Measurements from ENCODE around the gene GPANK1. TPM values are rescaled to one million over a fixed set of nuclear protein-coding genes. Genes with fewer than 3 reads are reported as not detected.

GPANK1 gene
- total RNA-seq, 2 donors from 2014 or later, result 16.1 to 21.3 TPM

- peaks cover 4% of the 10 kb centered on the region for H3K36me3 ChIP-seq (ENCODE audit: control insufficient read depth, insufficient read depth, low read length)
- TF ChIP-seq CTCF (conservative IDR thresholded peaks at IDR 0.05), result no peak
- H3K4me1 Mint-ChIP-seq, result peaks cover 22% of the 10 kb centered on the region
Measured at GRCh38 chr6:31705931-31706330, 41.1 kb upstream of the GPANK1 start.

DNA sequence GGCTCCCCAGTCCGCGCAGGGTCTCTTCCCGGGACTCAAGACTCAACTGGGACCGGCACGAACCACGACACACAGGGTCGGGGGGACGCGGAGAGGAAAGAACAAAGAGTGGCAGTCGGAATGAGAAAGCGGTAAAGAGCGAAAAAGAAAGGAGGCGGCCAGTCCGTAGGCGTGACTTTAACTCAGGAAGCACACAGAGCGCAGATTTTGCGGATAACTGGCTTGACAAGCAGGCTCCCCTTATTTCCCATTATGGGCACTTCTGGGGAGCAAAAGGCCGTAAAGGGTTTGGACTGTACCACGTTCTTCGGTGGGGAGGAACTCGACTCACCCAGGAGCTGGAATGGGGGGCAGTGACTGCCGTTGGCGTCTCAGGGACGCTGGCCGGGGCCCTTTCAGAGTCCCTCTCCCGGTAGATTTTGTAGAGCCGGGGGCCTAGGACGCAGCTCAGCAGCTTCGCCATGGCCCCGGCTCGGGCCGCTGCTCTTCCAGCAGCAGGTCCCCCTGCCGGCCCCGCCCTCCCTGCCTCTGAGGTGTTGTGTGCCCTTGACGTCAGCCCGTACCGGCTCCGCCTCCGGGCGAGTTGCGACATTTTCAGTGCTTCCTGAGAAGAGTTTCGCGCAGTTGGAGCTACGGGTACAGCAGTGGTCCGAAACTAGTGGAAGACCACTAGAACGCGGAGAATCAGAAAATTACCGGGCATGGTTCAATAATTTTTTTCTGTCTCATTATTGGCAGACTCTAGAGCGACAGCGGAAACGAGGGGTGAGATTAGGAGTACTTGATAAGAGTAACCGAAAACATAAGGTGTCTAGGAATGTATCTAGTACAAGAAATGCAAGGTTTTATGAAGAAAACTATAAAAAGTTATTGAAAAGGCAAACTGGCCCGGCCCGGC lies 38.3 kb upstream of the GPANK1 start, which contains the start of gene ABHD16A:
Gene ABHD16A (minus strand): TSS at position 506 of the 898 bp plus-strand sequence. CDS start 43 bp downstream, at position 463.
- Histone ChIP-seq H3K4me1 (ENCODE audit: control insufficient read depth, insufficient read depth, low read length) (peaks cover 7% of the 10 kb centered on the region), H3K27ac (ENCODE audit: low read depth, low read length) (peak within 1 kb of the TSS; percentile 89), H3K36me3 (ENCODE audit: control insufficient read depth, insufficient read depth, low read length) (peaks cover 22% of the 10 kb centered on the region), H3K27me3 (ENCODE audit: control insufficient read depth, insufficient read depth, low read length, poor library complexity, severe bottlenecking) (no peaks in the 10 kb centered on the region), H3K9me3 (ENCODE audit: control insufficient read depth, low read length) (no peaks in the 10 kb centered on the region), H3K9ac (ENCODE audit: extremely low read depth, low read length, poor library complexity, severe bottlenecking) (peak within 1 kb of the TSS; percentile 90), H3K4me3 (ENCODE audit: low read length) (peak within 1 kb of the TSS; percentile 97)
- DNase-seq, result peak; percentile 99
- Mint-ChIP-seq H3K27ac (peak within 1 kb of the TSS; percentile 93), H3K36me3 (ENCODE audit: low read depth) (peaks cover 19% of the 10 kb centered on the region), H3K27me3 (ENCODE audit: insufficient read depth) (peaks cover 2% of the 10 kb centered on the region), H3K4me1 (peaks cover 17% of the 10 kb centered on the region), H3K4me3 (peak within 1 kb of the TSS; percentile 87), H3K9me3 (no peaks in the 10 kb centered on the region)
- peak; percentile 27 for TF ChIP-seq CTCF (conservative IDR thresholded peaks at IDR 0.05)
- WGBS, 2 experiments (ENCODE audit: insufficient coverage in 1 of 2, insufficient read length in 1 of 2), result 3 to 4% methylated on average over 50 to 54 of the region's 54 CpGs

More at GRCh38 chr6:31705931-31706330, 41.1 kb upstream of the GPANK1 start:
- no peaks in the 10 kb centered on the region for H3K9me3 Mint-ChIP-seq
- H3K4me3 Mint-ChIP-seq, result no peak overlapping the region
- WGBS, 2 experiments (ENCODE audit: insufficient coverage in 1 of 2, insufficient read length in 1 of 2), result 86% methylated on average over 3 to 6 of the region's 6 CpGs
- H3K4me1 ChIP-seq (ENCODE audit: control insufficient read depth, insufficient read depth, low read length), result peaks cover 7% of the 10 kb centered on the region
- no peak overlapping the region for H3K27ac Mint-ChIP-seq
- H3K36me3 Mint-ChIP-seq (ENCODE audit: low read depth), result peaks cover 5% of the 10 kb centered on the region
- no peaks in the 10 kb centered on the region for H3K27me3 ChIP-seq (ENCODE audit: control insufficient read depth, insufficient read depth, low read length, poor library complexity, severe bottlenecking)
- H3K4me3 ChIP-seq (ENCODE audit: low read length), result no peak overlapping the region
- H3K9ac ChIP-seq (ENCODE audit: extremely low read depth, low read length, poor library complexity, severe bottlenecking), result no peak overlapping the region
- no peak for DNase-seq
- H3K27me3 Mint-ChIP-seq (ENCODE audit: insufficient read depth), result peaks cover 2% of the 10 kb centered on the region
- no peak overlapping the region for H3K27ac ChIP-seq (ENCODE audit: low read depth, low read length)
- no peaks in the 10 kb centered on the region for H3K9me3 ChIP-seq (ENCODE audit: control insufficient read depth, low read length)

GRCh38 chr6:31702405-31702818 lies 37.6 kb upstream of the GPANK1 start:
- H3K36me3 Mint-ChIP-seq (ENCODE audit: low read depth), result peaks cover 25% of the 10 kb centered on the region
- Histone ChIP-seq H3K36me3 (ENCODE audit: control insufficient read depth, insufficient read depth, low read length) (peaks cover 27% of the 10 kb centered on the region), H3K4me3 (ENCODE audit: low read length) (peak overlapping the region; percentile 97), H3K9ac (ENCODE audit: extremely low read depth, low read length, poor library complexity, severe bottlenecking) (peak overlapping the region; percentile 90), H3K9me3 (ENCODE audit: control insufficient read depth, low read length) (no peaks in the 10 kb centered on the region), H3K27me3 (ENCODE audit: control insufficient read depth, insufficient read depth, low read length, poor library complexity, severe bottlenecking) (no peaks in the 10 kb centered on the region), H3K27ac (ENCODE audit: low read depth, low read length) (peak overlapping the region; percentile 89), H3K4me1 (ENCODE audit: control insufficient read depth, insufficient read depth, low read length) (peaks cover 7% of the 10 kb centered on the region)
- peak overlapping the region; percentile 93 for H3K27ac Mint-ChIP-seq
- no peak for DNase-seq
- 4 to 5% methylated on average over 7 to 10 of the region's 10 CpGs for WGBS, 2 experiments (ENCODE audit: insufficient coverage in 1 of 2, insufficient read length in 1 of 2)
- H3K27me3 Mint-ChIP-seq (ENCODE audit: insufficient read depth), result peaks cover 2% of the 10 kb centered on the region
- H3K4me3 Mint-ChIP-seq, result peak overlapping the region; percentile 87
- no peaks in the 10 kb centered on the region for H3K9me3 Mint-ChIP-seq
- H3K4me1 Mint-ChIP-seq, result peaks cover 17% of the 10 kb centered on the region
- TF ChIP-seq CTCF (conservative IDR thresholded peaks at IDR 0.05), result no peak

Data from endodermal cell (in vitro differentiated cells).